ENCODE measurements around the gene MAP2.

DNA sequence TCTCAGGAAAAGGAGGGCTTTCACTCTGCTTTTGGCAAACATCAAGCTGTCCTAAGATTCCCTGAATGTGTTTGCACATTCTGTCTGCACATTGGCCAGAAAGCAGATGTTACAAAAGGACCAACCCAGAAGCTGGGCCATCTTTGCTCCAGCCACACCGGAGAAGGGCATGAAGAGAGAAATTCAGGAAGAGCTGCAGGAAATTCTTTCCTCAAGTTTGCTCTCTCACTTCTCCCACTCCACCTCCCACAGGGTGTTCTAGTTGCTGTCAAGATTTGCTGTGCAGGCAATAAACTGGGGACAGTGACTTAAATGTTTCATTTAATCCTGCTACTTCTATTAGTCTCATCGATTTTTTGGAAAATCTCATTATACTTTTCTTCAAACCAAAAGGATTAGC lies 210.1 kb downstream of the MAP2 start:
- TF ChIP-seq, protein P1, sequence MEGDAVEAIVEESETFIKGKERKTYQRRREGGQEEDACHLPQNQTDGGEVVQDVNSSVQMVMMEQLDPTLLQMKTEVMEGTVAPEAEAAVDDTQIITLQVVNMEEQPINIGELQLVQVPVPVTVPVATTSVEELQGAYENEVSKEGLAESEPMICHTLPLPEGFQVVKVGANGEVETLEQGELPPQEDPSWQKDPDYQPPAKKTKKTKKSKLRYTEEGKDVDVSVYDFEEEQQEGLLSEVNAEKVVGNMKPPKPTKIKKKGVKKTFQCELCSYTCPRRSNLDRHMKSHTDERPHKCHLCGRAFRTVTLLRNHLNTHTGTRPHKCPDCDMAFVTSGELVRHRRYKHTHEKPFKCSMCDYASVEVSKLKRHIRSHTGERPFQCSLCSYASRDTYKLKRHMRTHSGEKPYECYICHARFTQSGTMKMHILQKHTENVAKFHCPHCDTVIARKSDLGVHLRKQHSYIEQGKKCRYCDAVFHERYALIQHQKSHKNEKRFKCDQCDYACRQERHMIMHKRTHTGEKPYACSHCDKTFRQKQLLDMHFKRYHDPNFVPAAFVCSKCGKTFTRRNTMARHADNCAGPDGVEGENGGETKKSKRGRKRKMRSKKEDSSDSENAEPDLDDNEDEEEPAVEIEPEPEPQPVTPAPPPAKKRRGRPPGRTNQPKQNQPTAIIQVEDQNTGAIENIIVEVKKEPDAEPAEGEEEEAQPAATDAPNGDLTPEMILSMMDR (conservative IDR thresholded peaks at IDR 0.05; ENCODE audit: low read length) = no peak
- TF ChIP-seq EZH2phosphoT487 (IDR thresholded peaks at IDR 0.05; ENCODE audit: borderline replicate concordance, low read depth, low read length) = no peak

Data from OCI-LY7 (cell line).